Loucy (cell line): ENCODE data around the gene KATNAL2.

Experiments
- H2AFZ ChIP-seq: fragments of 200-600 bp; sonication (generic); 2 replicates; pipeline ENCODE4 v1.6.0; 2016; ENCODE audit warnings: antibody characterized with exemption, mild to moderate bottlenecking, low read length, moderate library complexity
- H3F3A ChIP-seq: fragments of 200-600 bp; 2 replicates; pipeline ENCODE4 v1.6.0; 2016; ENCODE audit warnings: antibody characterized with exemption, low read depth, mild to moderate bottlenecking
- H3K27me3 ChIP-seq: fragments of 200-600 bp; sonication (generic); 2 replicates; pipeline ENCODE4 v1.6.1; 2014; ENCODE audit warnings: low read length, mild to moderate bottlenecking; ENCODE audit not compliant: insufficient read depth, poor library complexity, severe bottlenecking
- H3K36me3 ChIP-seq: fragments of 200-600 bp; sonication (generic); 2 replicates; pipeline ENCODE4 v1.6.1; 2016; ENCODE audit warnings: low read length; ENCODE audit not compliant: insufficient read depth
- H3K4me1 ChIP-seq: fragments of 200-600 bp; sonication (generic); 2 replicates; pipeline ENCODE4 v1.5.1; 2014; ENCODE audit warnings: low read length, mild to moderate bottlenecking; ENCODE audit not compliant: insufficient read depth, poor library complexity, severe bottlenecking
- H3K4me2 ChIP-seq: fragments of 200-600 bp; sonication (generic); 2 replicates; pipeline ENCODE4 v1.6.0; 2014; ENCODE audit warnings: antibody characterized with exemption, low read length, low read depth, mild to moderate bottlenecking; ENCODE audit not compliant: poor library complexity, severe bottlenecking
- H3K4me3 ChIP-seq: fragments of 200-600 bp; sonication (generic); 2 replicates; pipeline ENCODE4 v1.5.1; 2014; ENCODE audit warnings: low read length, mild to moderate bottlenecking, mixed read lengths; ENCODE audit not compliant: poor library complexity, severe bottlenecking
- H3K79me2 ChIP-seq: fragments of 200-600 bp; sonication (generic); 2 replicates; pipeline ENCODE4 v1.6.1; 2014; ENCODE audit warnings: low read length; ENCODE audit not compliant: insufficient read depth
- H3K9ac ChIP-seq: fragments of 200-600 bp; sonication (generic); 2 replicates; pipeline ENCODE4 v1.6.0; 2014; ENCODE audit warnings: mild to moderate bottlenecking, low read depth, low read length, moderate library complexity; ENCODE audit not compliant: poor library complexity, severe bottlenecking
- H3K9me2 ChIP-seq: fragments of 200-600 bp; sonication (generic); replicated peaks from 2 replicates; pipeline ENCODE4 v1.6.1; 2016; ENCODE audit warnings: low read depth, low read length, mixed read lengths
- H3K9me3 ChIP-seq: fragments of 200-600 bp; sonication (generic); 2 replicates; pipeline ENCODE4 v1.6.1; 2014; ENCODE audit warnings: mild to moderate bottlenecking, antibody characterized with exemption, low read length, low read depth; ENCODE audit not compliant: insufficient read depth
- H4K20me1 ChIP-seq: fragments of 200-600 bp; sonication (generic); 2 replicates; pipeline ENCODE4 v1.6.0; 2014; ENCODE audit warnings: antibody characterized with exemption, low read length, mild to moderate bottlenecking; ENCODE audit not compliant: insufficient read depth, poor library complexity, severe bottlenecking
- EZH2phosphoT487 ChIP-seq: fragments of 200-600 bp; IDR thresholded peaks from 2 replicates; pipeline ENCODE4 v1.6.1; 2018; ENCODE audit warnings: antibody characterized with exemption, mild to moderate bottlenecking, moderate library complexity, borderline replicate concordance
- TF ChIP-seq, protein P1 (sequence below): fragments of 200-600 bp; sonication (generic); conservative IDR thresholded peaks from 2 replicates; pipeline ENCODE4 v1.5.1; 2014; ENCODE audit warnings: mild to moderate bottlenecking, antibody characterized with exemption, low read length

KATNAL2 gene

GRCh38 chr18:47081578-47081977 lies 164.2 kb downstream of the KATNAL2 start:
- no peaks in the 10 kb centered on the region for H3K79me2 ChIP-seq
- no peak overlapping the region for H2AFZ ChIP-seq
- H3K4me3 ChIP-seq = no peak overlapping the region
- no peaks in the 10 kb centered on the region for H3K27me3 ChIP-seq
- no peaks in the 10 kb centered on the region for H3K9me2 ChIP-seq
- H4K20me1 ChIP-seq = no peaks in the 10 kb centered on the region
- TF ChIP-seq, protein P1, sequence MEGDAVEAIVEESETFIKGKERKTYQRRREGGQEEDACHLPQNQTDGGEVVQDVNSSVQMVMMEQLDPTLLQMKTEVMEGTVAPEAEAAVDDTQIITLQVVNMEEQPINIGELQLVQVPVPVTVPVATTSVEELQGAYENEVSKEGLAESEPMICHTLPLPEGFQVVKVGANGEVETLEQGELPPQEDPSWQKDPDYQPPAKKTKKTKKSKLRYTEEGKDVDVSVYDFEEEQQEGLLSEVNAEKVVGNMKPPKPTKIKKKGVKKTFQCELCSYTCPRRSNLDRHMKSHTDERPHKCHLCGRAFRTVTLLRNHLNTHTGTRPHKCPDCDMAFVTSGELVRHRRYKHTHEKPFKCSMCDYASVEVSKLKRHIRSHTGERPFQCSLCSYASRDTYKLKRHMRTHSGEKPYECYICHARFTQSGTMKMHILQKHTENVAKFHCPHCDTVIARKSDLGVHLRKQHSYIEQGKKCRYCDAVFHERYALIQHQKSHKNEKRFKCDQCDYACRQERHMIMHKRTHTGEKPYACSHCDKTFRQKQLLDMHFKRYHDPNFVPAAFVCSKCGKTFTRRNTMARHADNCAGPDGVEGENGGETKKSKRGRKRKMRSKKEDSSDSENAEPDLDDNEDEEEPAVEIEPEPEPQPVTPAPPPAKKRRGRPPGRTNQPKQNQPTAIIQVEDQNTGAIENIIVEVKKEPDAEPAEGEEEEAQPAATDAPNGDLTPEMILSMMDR = no peak
- TF ChIP-seq EZH2phosphoT487 = no peak
- no peaks in the 10 kb centered on the region for H3F3A ChIP-seq
- no peak overlapping the region for H3K9ac ChIP-seq
- no peak overlapping the region for H3K4me2 ChIP-seq
- no peaks in the 10 kb centered on the region for H3K36me3 ChIP-seq
- H3K9me3 ChIP-seq = no peaks in the 10 kb centered on the region
- H3K4me1 ChIP-seq = no peaks in the 10 kb centered on the region

GRCh38 chr18:47087676-47088075 lies 170.3 kb downstream of the KATNAL2 start:
- no peak overlapping the region for H3K4me2 ChIP-seq
- no peaks in the 10 kb centered on the region for H3K36me3 ChIP-seq
- H3K27me3 ChIP-seq = no peaks in the 10 kb centered on the region
- no peaks in the 10 kb centered on the region for H3F3A ChIP-seq
- H3K9ac ChIP-seq = no peak overlapping the region
- TF ChIP-seq EZH2phosphoT487 = no peak
- TF ChIP-seq, protein P1 = no peak
- no peaks in the 10 kb centered on the region for H3K9me3 ChIP-seq
- H4K20me1 ChIP-seq = no peaks in the 10 kb centered on the region
- no peaks in the 10 kb centered on the region for H3K79me2 ChIP-seq
- H2AFZ ChIP-seq = no peak overlapping the region
- no peak overlapping the region for H3K4me3 ChIP-seq
- no peaks in the 10 kb centered on the region for H3K9me2 ChIP-seq
- H3K4me1 ChIP-seq = no peaks in the 10 kb centered on the region

DNA sequence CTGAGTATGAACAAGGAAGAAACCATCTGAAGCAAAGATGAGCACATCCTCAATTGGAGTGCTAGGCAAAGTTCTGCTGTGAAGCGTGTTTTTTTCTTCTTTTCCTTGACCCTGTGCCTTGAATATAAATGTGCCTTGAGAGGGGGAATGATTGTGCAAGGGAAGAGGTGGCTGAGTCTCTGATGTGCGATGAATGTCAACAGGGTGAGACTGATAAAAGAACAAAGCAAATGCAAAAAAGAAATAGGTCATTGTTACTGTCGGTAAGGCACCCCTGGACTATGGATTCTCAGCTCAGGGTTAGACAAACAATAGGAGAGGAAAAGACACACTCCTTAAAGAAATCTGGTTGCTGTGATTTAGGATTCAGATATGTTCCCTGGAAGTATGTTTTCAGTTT lies 178.4 kb downstream of the KATNAL2 start:
- no peaks in the 10 kb centered on the region for H3K79me2 ChIP-seq
- peaks cover 6% of the 10 kb centered on the region for H3K4me1 ChIP-seq
- no peak overlapping the region for H3K9ac ChIP-seq
- no peak overlapping the region for H3K4me3 ChIP-seq
- H3K9me3 ChIP-seq = no peaks in the 10 kb centered on the region
- H4K20me1 ChIP-seq = no peaks in the 10 kb centered on the region
- no peaks in the 10 kb centered on the region for H3F3A ChIP-seq
- TF ChIP-seq, protein P1 = no peak
- no peak for TF ChIP-seq EZH2phosphoT487
- H2AFZ ChIP-seq = no peak overlapping the region
- H3K9me2 ChIP-seq = no peaks in the 10 kb centered on the region
- H3K27me3 ChIP-seq = no peaks in the 10 kb centered on the region
- no peaks in the 10 kb centered on the region for H3K36me3 ChIP-seq
- no peak overlapping the region for H3K4me2 ChIP-seq
